Fibroblast of the aortic adventitia (primary cell): ENCODE results near the gene SLC6A18. TPM values are rescaled to one million over a fixed set of nuclear protein-coding genes. Genes with fewer than 3 reads are reported as not detected.
"Not testable (repeated sequence)": the region's sequence is repeated elsewhere in the genome, so short reads cannot be mapped to it uniquely, and the experiment has no call there.

Experiments
- DNase-seq: peaks from one replicate; pipeline ENCODE4 v3.0.0-alpha.2; 2010; ENCODE audit warnings: low read depth
- H3K4me3 ChIP-seq: 2 replicates; pipeline ENCODE4 v1.5.1; 2011; ENCODE audit warnings: low read depth, mild to moderate bottlenecking, control low read depth, low read length, moderate library complexity
- CTCF ChIP-seq: IDR thresholded peaks from 2 replicates; pipeline ENCODE4 v1.5.1; 2011; ENCODE audit warnings: mild to moderate bottlenecking, low read length, control low read depth, inconsistent platforms; ENCODE audit not compliant: insufficient read depth
- total RNA-seq: library from RNA; depleted of rRNA; stranded (reverse); fragments of >200 nt; gene quantifications from 2 replicates; pipeline ENCODE4 v1.2.3, GENCODE V29; 2012; ENCODE audit warnings: low replicate concordance

SLC6A18 gene
- total RNA-seq, 1 donor: not detected

GRCh38 chr5:1228120-1228519 lies 2.9 kb downstream of the SLC6A18 start:
- TF ChIP-seq CTCF: no peak
- DNase-seq: no peak
- H3K4me3 ChIP-seq: no peak overlapping the region

- not testable (repeated sequence) for DNase-seq, H3K4me3 ChIP-seq
Observed at GRCh38 chr5:1229023-1229422, 3.8 kb downstream of the SLC6A18 start.

- no peak for TF ChIP-seq CTCF
- H3K4me3 ChIP-seq: no peak overlapping the region
- DNase-seq: no peak
Observed at GRCh38 chr5:1229822-1230221, 4.6 kb downstream of the SLC6A18 start.

GRCh38 chr5:1230551-1230950 lies 5.4 kb downstream of the SLC6A18 start:
- DNase-seq: no peak
- no peak overlapping the region for H3K4me3 ChIP-seq
- no peak for TF ChIP-seq CTCF

- no peak overlapping the region for H3K4me3 ChIP-seq
- DNase-seq: no peak
- no peak for TF ChIP-seq CTCF
Observed at GRCh38 chr5:1231354-1231905, 6.2 kb downstream of the SLC6A18 start.

- DNase-seq: no peak
- TF ChIP-seq CTCF: no peak
- H3K4me3 ChIP-seq: no peak overlapping the region
Observed at GRCh38 chr5:1232780-1233179, 7.6 kb downstream of the SLC6A18 start.

- H3K4me3 ChIP-seq: no peak overlapping the region
- no peak for TF ChIP-seq CTCF
- DNase-seq: no peak
Observed at GRCh38 chr5:1235379-1235778, 10.2 kb downstream of the SLC6A18 start.

GRCh38 chr5:1235838-1236237 lies 10.7 kb downstream of the SLC6A18 start:
- H3K4me3 ChIP-seq: no peak overlapping the region
- no peak for TF ChIP-seq CTCF
- no peak for DNase-seq
